ENCODE data around the gene CYP4F8. TPM values are rescaled to one million over a fixed set of nuclear protein-coding genes. Genes with fewer than 3 reads are reported as not detected.

The CYP4F8 gene
- total and polyA plus RNA-seq, 11 donors, result not detected

DNA sequence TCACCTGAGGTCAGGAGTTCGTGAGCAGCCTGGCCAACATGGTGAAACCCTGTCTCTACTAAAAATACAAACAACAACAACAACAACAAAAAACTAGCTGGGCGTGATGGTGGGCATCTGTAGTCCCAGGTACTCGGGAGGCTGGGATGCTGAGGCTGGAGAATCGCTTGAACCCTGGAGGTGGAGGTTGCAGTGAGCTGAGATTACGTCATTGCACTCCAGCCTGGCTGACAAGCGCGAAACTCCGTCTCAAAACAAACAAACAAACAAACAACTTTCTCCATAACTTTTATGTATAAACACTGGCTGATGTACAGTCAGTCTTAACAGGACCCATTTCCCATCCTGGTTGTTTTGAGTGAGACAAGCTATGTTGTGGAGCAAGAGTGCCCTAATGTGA lies 5.8 kb upstream of the CYP4F8 start:
- Histone ChIP-seq H3K27me3 (peaks cover 0 to 9% (median 0%) of the 10 kb centered on the region in 9 donors), H3K4me1 (no peaks in the 10 kb centered on the region), H3K36me3 (no peaks in the 10 kb centered on the region), H3K9me3 (no peaks in the 10 kb centered on the region), H3K4me3 (no peak overlapping the region), H3K27ac (no peak overlapping the region)
- intact Hi-C loops (cut with DNase I), result no loop called here
- 79 to 86% (median 83%) methylated on average over 8 of the region's 8 CpGs for WGBS, 4 donors
- ATAC-seq, result no peak
- no peak for DNase-seq
- TF ChIP-seq, protein P1, sequence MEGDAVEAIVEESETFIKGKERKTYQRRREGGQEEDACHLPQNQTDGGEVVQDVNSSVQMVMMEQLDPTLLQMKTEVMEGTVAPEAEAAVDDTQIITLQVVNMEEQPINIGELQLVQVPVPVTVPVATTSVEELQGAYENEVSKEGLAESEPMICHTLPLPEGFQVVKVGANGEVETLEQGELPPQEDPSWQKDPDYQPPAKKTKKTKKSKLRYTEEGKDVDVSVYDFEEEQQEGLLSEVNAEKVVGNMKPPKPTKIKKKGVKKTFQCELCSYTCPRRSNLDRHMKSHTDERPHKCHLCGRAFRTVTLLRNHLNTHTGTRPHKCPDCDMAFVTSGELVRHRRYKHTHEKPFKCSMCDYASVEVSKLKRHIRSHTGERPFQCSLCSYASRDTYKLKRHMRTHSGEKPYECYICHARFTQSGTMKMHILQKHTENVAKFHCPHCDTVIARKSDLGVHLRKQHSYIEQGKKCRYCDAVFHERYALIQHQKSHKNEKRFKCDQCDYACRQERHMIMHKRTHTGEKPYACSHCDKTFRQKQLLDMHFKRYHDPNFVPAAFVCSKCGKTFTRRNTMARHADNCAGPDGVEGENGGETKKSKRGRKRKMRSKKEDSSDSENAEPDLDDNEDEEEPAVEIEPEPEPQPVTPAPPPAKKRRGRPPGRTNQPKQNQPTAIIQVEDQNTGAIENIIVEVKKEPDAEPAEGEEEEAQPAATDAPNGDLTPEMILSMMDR (IDR thresholded peaks at IDR 0.05), result no peak
- no peak for TF ChIP-seq POLR2A (IDR thresholded peaks at IDR 0.05)

DNA sequence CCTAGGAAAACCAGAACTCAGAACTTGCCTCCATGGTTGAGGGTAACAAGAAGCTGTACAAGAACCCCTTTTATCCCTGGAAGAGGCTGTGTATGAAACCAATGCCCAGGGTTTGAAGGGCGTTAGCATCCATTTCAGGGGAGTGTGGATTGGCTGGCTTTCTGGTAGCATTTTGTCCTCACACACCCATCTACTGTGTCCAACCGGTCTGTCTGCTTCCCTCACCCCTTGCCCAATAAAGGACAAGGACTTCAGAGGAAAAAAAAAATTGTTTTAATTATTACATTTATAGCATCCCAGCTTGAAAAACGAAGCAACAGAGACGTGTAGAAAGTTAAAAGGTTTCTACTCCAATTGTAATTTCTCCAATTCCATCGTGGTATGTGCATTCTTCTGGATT lies 2.7 kb upstream of the CYP4F8 start:
- 50 to 59% (median 52%) methylated on average over 5 of the region's 5 CpGs for WGBS, 4 donors
- H3K27me3 ChIP-seq, result peaks cover 0 to 18% (median 0%) of the 10 kb centered on the region in 9 donors
- no peaks in the 10 kb centered on the region for H3K9me3 ChIP-seq
- ATAC-seq (no peak), DNase-seq (no peak)
- no peak overlapping the region for H3K27ac ChIP-seq
- H3K4me1 ChIP-seq, result no peaks in the 10 kb centered on the region
- no peak overlapping the region for H3K4me3 ChIP-seq
- intact Hi-C loops (cut with DNase I), result loop anchor here in 1 of 10 donors (10.0 kb wide), 1 partner anchor 422 kb away; no protein-coding TSS in a partner anchor
- no peaks in the 10 kb centered on the region for H3K36me3 ChIP-seq
- TF ChIP-seq, protein P1 (IDR thresholded peaks at IDR 0.05), result no peak
- TF ChIP-seq POLR2A (IDR thresholded peaks at IDR 0.05), result no peak

DNA sequence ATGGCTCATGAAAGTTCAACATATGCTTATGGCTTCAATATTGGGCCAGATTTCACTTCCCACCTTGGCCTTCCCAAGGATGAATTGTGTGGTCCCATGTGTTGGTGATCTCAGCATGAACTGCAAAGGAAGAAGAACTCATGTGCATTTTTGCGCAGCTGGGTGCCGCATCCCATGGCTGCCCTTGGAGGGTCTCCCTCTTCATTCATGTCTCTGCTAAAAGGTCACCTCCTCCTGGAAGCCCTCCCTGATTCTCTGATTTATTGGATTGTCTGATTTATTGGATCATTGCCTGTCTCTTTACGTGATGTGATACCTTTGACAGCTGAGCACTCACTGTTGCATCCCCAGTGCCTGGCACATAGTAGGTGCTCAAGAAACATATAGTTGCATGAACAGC lies 1.7 kb upstream of the CYP4F8 start:
- no peak overlapping the region for H3K27ac ChIP-seq
- no peaks in the 10 kb centered on the region for H3K4me1 ChIP-seq
- H3K36me3 ChIP-seq, result no peaks in the 10 kb centered on the region
- H3K4me3 ChIP-seq, result no peak overlapping the region
- H3K27me3 ChIP-seq, result peaks cover 0 to 28% (median 0%) of the 10 kb centered on the region in 9 donors
- intact Hi-C loops (cut with DNase I), result loop anchor here in 1 of 10 donors (10.0 kb wide), 1 partner anchor 421 kb away; no protein-coding TSS in a partner anchor
- no peaks in the 10 kb centered on the region for H3K9me3 ChIP-seq
- TF ChIP-seq, protein P1 (IDR thresholded peaks at IDR 0.05), result no peak
- TF ChIP-seq POLR2A (IDR thresholded peaks at IDR 0.05), result no peak
- 88 to 92% (median 90%) methylated on average over 3 of the region's 3 CpGs for WGBS, 4 donors
- no peak for ATAC-seq
- DNase-seq, result no peak

DNA sequence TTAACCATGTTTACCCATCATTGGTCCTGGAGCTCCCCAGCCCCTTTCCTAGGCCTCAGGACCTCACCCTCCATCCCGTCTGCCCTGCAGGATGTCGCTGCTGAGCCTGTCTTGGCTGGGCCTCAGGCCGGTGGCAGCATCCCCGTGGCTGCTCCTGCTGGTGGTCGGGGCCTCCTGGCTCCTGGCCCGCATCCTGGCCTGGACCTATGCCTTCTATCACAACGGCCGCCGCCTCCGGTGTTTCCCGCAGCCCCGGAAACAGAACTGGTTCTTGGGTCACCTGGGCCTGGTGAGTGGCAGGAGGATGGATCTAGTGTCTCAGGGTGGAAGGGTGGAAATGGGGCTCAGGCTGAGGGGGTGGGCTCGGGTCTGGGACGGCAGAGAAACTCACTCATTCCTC lies 508 bp downstream of the CYP4F8 start:
- Histone ChIP-seq H3K27ac (no peak overlapping the region), H3K4me3 (no peak overlapping the region), H3K9me3 (no peaks in the 10 kb centered on the region), H3K4me1 (no peaks in the 10 kb centered on the region), H3K36me3 (no peaks in the 10 kb centered on the region), H3K27me3 (peaks cover 0 to 37% (median 2%) of the 10 kb centered on the region in 9 donors)
- TF ChIP-seq POLR2A (IDR thresholded peaks at IDR 0.05), result no peak
- TF ChIP-seq, protein P1 (IDR thresholded peaks at IDR 0.05), result no peak
- WGBS, 4 donors, result 53 to 75% (median 66%) methylated on average over 14 of the region's 14 CpGs
- intact Hi-C loops (cut with DNase I), result loop anchor here in 1 of 10 donors (10.0 kb wide), 1 partner anchor 419 kb away; no protein-coding TSS in a partner anchor
- ATAC-seq, result no peak
- DNase-seq, result no peak

Data from heart left ventricle (tissue), 16 donors.